Ishikawa (cell line): Measurements from ENCODE around the gene TADA3.

ENCODE experiments used
- CEBPB ChIP-seq: IDR thresholded peaks from 2 replicates; pipeline ENCODE4 v1.6.1; 2012
- CREB1 ChIP-seq: IDR thresholded peaks from 2 replicates; pipeline ENCODE4 v1.6.1; 2012; ENCODE audit warnings: low read depth
- EGR1 ChIP-seq: IDR thresholded peaks from 2 replicates; pipeline ENCODE4 v1.6.1; 2012
- EP300 ChIP-seq: IDR thresholded peaks from 2 replicates; pipeline ENCODE4 v1.6.1; 2012; ENCODE audit warnings: borderline replicate concordance
- FOXM1 ChIP-seq: IDR thresholded peaks from 2 replicates; pipeline ENCODE4 v1.6.1; 2012; ENCODE audit warnings: low read depth, borderline replicate concordance
- NFIC ChIP-seq: IDR thresholded peaks from 2 replicates; pipeline ENCODE4 v1.6.1; 2012
- RAD21 ChIP-seq: IDR thresholded peaks from 2 replicates; pipeline ENCODE4 v1.6.1; 2012; ENCODE audit warnings: low read depth
- TAF1 ChIP-seq: IDR thresholded peaks from 2 replicates; pipeline ENCODE4 v1.6.1; 2012; ENCODE audit warnings: low read depth, mild to moderate bottlenecking
- TCF12 ChIP-seq: IDR thresholded peaks from 2 replicates; pipeline ENCODE4 v1.6.1; 2012; ENCODE audit warnings: low read depth
- TEAD4 ChIP-seq: IDR thresholded peaks from 2 replicates; pipeline ENCODE4 v1.6.1; 2012
- YY1 ChIP-seq: IDR thresholded peaks from 2 replicates; pipeline ENCODE4 v1.6.1; 2012; ENCODE audit warnings: low read depth
- ZBTB7A ChIP-seq: IDR thresholded peaks from 2 replicates; pipeline ENCODE4 v1.6.1; 2012; ENCODE audit warnings: low read depth
- TF ChIP-seq, protein P1 (sequence below): IDR thresholded peaks from 2 replicates; pipeline ENCODE4 v1.6.1; 2012
- TF ChIP-seq, protein P2 (sequence below): IDR thresholded peaks from 2 replicates; pipeline ENCODE4 v1.6.1; 2012; ENCODE audit warnings: low read depth, mild to moderate bottlenecking
- TF ChIP-seq, protein P3 (sequence below): IDR thresholded peaks from 2 replicates; pipeline ENCODE4 v1.6.1; 2012

The TADA3 gene

GRCh38 chr3:9746330-9746729 lies 45.9 kb downstream of the TADA3 start:
- TF ChIP-seq, protein P1, sequence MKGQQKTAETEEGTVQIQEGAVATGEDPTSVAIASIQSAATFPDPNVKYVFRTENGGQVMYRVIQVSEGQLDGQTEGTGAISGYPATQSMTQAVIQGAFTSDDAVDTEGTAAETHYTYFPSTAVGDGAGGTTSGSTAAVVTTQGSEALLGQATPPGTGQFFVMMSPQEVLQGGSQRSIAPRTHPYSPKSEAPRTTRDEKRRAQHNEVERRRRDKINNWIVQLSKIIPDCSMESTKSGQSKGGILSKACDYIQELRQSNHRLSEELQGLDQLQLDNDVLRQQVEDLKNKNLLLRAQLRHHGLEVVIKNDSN = no peak
- TF ChIP-seq FOXM1 (no peak), YY1 (no peak)

GRCh38 chr3:9745521-9745920 lies 46.8 kb downstream of the TADA3 start:
- TF ChIP-seq RAD21 (no peak), TAF1 (no peak), TEAD4 (no peak), EP300 (no peak), CEBPB (no peak), EGR1 (no peak), YY1 (no peak), NFIC (no peak), FOXM1 (no peak), CREB1 (no peak), TCF12 (no peak), ZBTB7A (no peak)
- TF ChIP-seq, protein P2, sequence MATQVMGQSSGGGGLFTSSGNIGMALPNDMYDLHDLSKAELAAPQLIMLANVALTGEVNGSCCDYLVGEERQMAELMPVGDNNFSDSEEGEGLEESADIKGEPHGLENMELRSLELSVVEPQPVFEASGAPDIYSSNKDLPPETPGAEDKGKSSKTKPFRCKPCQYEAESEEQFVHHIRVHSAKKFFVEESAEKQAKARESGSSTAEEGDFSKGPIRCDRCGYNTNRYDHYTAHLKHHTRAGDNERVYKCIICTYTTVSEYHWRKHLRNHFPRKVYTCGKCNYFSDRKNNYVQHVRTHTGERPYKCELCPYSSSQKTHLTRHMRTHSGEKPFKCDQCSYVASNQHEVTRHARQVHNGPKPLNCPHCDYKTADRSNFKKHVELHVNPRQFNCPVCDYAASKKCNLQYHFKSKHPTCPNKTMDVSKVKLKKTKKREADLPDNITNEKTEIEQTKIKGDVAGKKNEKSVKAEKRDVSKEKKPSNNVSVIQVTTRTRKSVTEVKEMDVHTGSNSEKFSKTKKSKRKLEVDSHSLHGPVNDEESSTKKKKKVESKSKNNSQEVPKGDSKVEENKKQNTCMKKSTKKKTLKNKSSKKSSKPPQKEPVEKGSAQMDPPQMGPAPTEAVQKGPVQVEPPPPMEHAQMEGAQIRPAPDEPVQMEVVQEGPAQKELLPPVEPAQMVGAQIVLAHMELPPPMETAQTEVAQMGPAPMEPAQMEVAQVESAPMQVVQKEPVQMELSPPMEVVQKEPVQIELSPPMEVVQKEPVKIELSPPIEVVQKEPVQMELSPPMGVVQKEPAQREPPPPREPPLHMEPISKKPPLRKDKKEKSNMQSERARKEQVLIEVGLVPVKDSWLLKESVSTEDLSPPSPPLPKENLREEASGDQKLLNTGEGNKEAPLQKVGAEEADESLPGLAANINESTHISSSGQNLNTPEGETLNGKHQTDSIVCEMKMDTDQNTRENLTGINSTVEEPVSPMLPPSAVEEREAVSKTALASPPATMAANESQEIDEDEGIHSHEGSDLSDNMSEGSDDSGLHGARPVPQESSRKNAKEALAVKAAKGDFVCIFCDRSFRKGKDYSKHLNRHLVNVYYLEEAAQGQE = no peak
- TF ChIP-seq, protein P1 = no peak
- TF ChIP-seq, protein P3, sequence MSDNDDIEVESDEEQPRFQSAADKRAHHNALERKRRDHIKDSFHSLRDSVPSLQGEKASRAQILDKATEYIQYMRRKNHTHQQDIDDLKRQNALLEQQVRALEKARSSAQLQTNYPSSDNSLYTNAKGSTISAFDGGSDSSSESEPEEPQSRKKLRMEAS = no peak

- TF ChIP-seq FOXM1 (no peak), EP300 (no peak), ZBTB7A (no peak), EGR1 (no peak), RAD21 (no peak), NFIC (no peak), CREB1 (no peak), CEBPB (no peak), TCF12 (no peak), YY1 (no peak), TAF1 (no peak), TEAD4 (no peak)
- TF ChIP-seq, protein P1 = no peak
- TF ChIP-seq, protein P2 = no peak
- TF ChIP-seq, protein P3 = no peak
Observed at GRCh38 chr3:9744162-9744561, 48.1 kb downstream of the TADA3 start.

GRCh38 chr3:9743548-9743947 lies 48.7 kb downstream of the TADA3 start:
- TF ChIP-seq, protein P1 = no peak
- TF ChIP-seq CEBPB (no peak), CREB1 (no peak), FOXM1 (no peak)
- TF ChIP-seq, protein P3 = no peak
- TF ChIP-seq, protein P2 = no peak
